ENCODE results near the gene APRT. TPM values are rescaled to one million over a fixed set of nuclear protein-coding genes. Genes with fewer than 3 reads are reported as not detected.

The APRT gene
- total and polyA plus RNA-seq, 10 of the 15 experiments (the other 5 are each of a cell fraction or from before 2014, with no cell fraction given) = 30.6 to 495 (median 166) TPM

- Histone ChIP-seq H3K36me3 (ENCODE audit: control insufficient read depth in 2 of 2, insufficient read depth in 2 of 2, low read length in 1 of 2) (no peaks in the 10 kb centered on the region), H2AFZ (ENCODE audit: control insufficient read depth, low read depth, low read length) (no peak overlapping the region), H4K20me1 (ENCODE audit: control insufficient read depth, insufficient read depth) (no peaks in the 10 kb centered on the region), H3K9ac (ENCODE audit: control insufficient read depth, insufficient read depth, low read length) (no peak overlapping the region), H3K4me3 (no peak overlapping the region), H3K4me1 (ENCODE audit: control insufficient read depth, insufficient read depth, low read length) (no peaks in the 10 kb centered on the region), H3K4me2 (ENCODE audit: control insufficient read depth, insufficient read depth) (no peak overlapping the region), H3K27ac (ENCODE audit: control insufficient read depth, insufficient read depth) (no peak overlapping the region), H3K27me3 (replicated peaks in 1 of 2; ENCODE audit: control insufficient read depth in 2 of 2, insufficient read depth in 2 of 2, low read length in 1 of 2) (no peaks in the 10 kb centered on the region), H3K79me2 (ENCODE audit: control insufficient read depth, insufficient read depth, low read length) (no peaks in the 10 kb centered on the region), H3K9me3 (replicated peaks; ENCODE audit: control insufficient read depth, insufficient read depth, low read length) (no peaks in the 10 kb centered on the region)
- in situ Hi-C loops (cut with MboI) (no loop called here), intact Hi-C loops (cut with micrococcal nuclease; ENCODE audit: unreplicated experiment) (no loop called here)
- BruUV-seq (replicated peaks) = no TSS peak
- ChIA-PET RAD21 (ENCODE audit: unreplicated experiment) (no interaction called here), POLR2A (no interaction called here), CTCF (no interaction called here), SMC1A (ENCODE audit: uncharacterized antibody, unreplicated experiment) (no interaction called here)
- TF ChIP-seq BRCA1 (IDR thresholded peaks at IDR 0.05; ENCODE audit: low read depth, low read length) (no peak), YY1 (IDR thresholded peaks at IDR 0.05; ENCODE audit: low read depth, low read length) (no peak)
- no peak for FAIRE-seq
- no peak for DNase-seq (ENCODE audit: low read depth, low spot score)
- WGBS (ENCODE audit: insufficient coverage, insufficient replicate concordance, low lambda C conversion rate, missing lambda C conversion rate) = 51% methylated on average over 8 of the region's 13 CpGs
- no peak; the same call in 2 of the 3 replicates for ATAC-seq
Observed at GRCh38 chr16:88831838-88832237, 20.1 kb upstream of the APRT start.

DNA sequence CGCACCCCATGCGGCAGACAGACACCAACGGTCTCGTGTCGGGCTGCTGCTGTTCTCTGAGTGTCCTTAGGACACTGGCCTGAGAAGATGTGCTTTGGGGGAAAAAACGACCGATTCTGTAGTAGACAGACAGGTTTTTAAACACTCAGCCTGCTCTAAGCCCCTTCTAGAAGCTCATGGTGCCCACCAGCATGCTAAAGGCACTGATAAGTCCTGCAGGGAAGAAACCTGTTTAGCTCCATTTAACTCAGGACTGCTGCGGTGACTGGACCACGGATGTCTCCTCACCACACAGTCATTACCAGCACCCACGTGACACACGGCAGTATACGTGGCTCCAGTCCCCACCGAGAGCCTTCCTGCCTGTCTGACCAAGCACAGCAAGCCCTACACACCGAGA is 19.1 kb upstream of the APRT start:
- intact Hi-C loops (cut with micrococcal nuclease; ENCODE audit: unreplicated experiment) = no loop called here
- FAIRE-seq = no peak
- in situ Hi-C loops (cut with MboI) = no loop called here
- Histone ChIP-seq H3K9me3 (replicated peaks; ENCODE audit: control insufficient read depth, insufficient read depth, low read length) (no peaks in the 10 kb centered on the region), H3K79me2 (ENCODE audit: control insufficient read depth, insufficient read depth, low read length) (no peaks in the 10 kb centered on the region), H3K27me3 (replicated peaks in 1 of 2; ENCODE audit: control insufficient read depth in 2 of 2, insufficient read depth in 2 of 2, low read length in 1 of 2) (no peaks in the 10 kb centered on the region), H3K4me3 (no peak overlapping the region), H4K20me1 (ENCODE audit: control insufficient read depth, insufficient read depth) (no peaks in the 10 kb centered on the region), H2AFZ (ENCODE audit: control insufficient read depth, low read depth, low read length) (no peak overlapping the region), H3K4me1 (ENCODE audit: control insufficient read depth, insufficient read depth, low read length) (no peaks in the 10 kb centered on the region), H3K36me3 (ENCODE audit: control insufficient read depth in 2 of 2, insufficient read depth in 2 of 2, low read length in 1 of 2) (no peaks in the 10 kb centered on the region), H3K9ac (ENCODE audit: control insufficient read depth, insufficient read depth, low read length) (no peak overlapping the region), H3K4me2 (ENCODE audit: control insufficient read depth, insufficient read depth) (no peak overlapping the region), H3K27ac (ENCODE audit: control insufficient read depth, insufficient read depth) (no peak overlapping the region)
- no peak for ATAC-seq
- BruUV-seq (replicated peaks) = no TSS peak
- no peak for DNase-seq (ENCODE audit: low read depth, low spot score)
- no peak for TF ChIP-seq NR2F1 (conservative IDR thresholded peaks at IDR 0.05)
- no peak for TF ChIP-seq ATF2 (IDR thresholded peaks at IDR 0.05; ENCODE audit: low read length)
- TF ChIP-seq MTA3 (IDR thresholded peaks at IDR 0.05; ENCODE audit: borderline replicate concordance, low read length) = no peak
- TF ChIP-seq, protein P1, sequence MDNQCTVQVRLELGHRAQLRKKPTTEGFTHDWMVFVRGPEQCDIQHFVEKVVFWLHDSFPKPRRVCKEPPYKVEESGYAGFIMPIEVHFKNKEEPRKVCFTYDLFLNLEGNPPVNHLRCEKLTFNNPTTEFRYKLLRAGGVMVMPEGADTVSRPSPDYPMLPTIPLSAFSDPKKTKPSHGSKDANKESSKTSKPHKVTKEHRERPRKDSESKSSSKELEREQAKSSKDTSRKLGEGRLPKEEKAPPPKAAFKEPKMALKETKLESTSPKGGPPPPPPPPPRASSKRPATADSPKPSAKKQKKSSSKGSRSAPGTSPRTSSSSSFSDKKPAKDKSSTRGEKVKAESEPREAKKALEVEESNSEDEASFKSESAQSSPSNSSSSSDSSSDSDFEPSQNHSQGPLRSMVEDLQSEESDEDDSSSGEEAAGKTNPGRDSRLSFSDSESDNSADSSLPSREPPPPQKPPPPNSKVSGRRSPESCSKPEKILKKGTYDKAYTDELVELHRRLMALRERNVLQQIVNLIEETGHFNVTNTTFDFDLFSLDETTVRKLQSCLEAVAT (IDR thresholded peaks at IDR 0.05) = no peak
- TF ChIP-seq, protein P2, sequence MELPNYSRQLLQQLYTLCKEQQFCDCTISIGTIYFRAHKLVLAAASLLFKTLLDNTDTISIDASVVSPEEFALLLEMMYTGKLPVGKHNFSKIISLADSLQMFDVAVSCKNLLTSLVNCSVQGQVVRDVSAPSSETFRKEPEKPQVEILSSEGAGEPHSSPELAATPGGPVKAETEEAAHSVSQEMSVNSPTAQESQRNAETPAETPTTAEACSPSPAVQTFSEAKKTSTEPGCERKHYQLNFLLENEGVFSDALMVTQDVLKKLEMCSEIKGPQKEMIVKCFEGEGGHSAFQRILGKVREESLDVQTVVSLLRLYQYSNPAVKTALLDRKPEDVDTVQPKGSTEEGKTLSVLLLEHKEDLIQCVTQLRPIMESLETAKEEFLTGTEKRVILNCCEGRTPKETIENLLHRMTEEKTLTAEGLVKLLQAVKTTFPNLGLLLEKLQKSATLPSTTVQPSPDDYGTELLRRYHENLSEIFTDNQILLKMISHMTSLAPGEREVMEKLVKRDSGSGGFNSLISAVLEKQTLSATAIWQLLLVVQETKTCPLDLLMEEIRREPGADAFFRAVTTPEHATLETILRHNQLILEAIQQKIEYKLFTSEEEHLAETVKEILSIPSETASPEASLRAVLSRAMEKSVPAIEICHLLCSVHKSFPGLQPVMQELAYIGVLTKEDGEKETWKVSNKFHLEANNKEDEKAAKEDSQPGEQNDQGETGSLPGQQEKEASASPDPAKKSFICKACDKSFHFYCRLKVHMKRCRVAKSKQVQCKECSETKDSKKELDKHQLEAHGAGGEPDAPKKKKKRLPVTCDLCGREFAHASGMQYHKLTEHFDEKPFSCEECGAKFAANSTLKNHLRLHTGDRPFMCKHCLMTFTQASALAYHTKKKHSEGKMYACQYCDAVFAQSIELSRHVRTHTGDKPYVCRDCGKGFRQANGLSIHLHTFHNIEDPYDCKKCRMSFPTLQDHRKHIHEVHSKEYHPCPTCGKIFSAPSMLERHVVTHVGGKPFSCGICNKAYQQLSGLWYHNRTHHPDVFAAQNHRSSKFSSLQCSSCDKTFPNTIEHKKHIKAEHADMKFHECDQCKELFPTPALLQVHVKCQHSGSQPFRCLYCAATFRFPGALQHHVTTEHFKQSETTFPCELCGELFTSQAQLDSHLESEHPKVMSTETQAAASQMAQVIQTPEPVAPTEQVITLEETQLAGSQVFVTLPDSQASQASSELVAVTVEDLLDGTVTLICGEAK (IDR thresholded peaks at IDR 0.05; ENCODE audit: borderline replicate concordance) = no peak
- no peak for TF ChIP-seq ZNF622 (IDR thresholded peaks at IDR 0.05)
- no peak for TF ChIP-seq NBN (IDR thresholded peaks at IDR 0.05)
- WGBS (ENCODE audit: insufficient coverage, insufficient replicate concordance, low lambda C conversion rate, missing lambda C conversion rate) = 62% methylated on average over 14 of the region's 14 CpGs
- ChIA-PET CTCF (no interaction called here), RAD21 (ENCODE audit: unreplicated experiment) (no interaction called here), POLR2A (no interaction called here), SMC1A (ENCODE audit: uncharacterized antibody, unreplicated experiment) (no interaction called here)

Data from GM12878 (cell line).